GM23338 (cell line): Measurements from ENCODE around the gene PCDHB12. TPM values are rescaled to one million over a fixed set of nuclear protein-coding genes. Genes with fewer than 3 reads are reported as not detected.
A peak's percentile ranks its signal among the peaks of the same experiment; 100 is the strongest.

Source experiments
- ATAC-seq: fragments of 200-7000 bp; cut with Tn5 transposase; 3 replicates; pipeline ENCODE4 v1.9.1; 2020
- DNase-seq: peaks from one replicate; pipeline ENCODE4 v3.0.0-alpha.2; 2015; ENCODE audit warnings: low spot score
- H2AFZ ChIP-seq: fragments of 200-600 bp; sonication (generic); 2 replicates; pipeline ENCODE4 v1.8.0; 2016; ENCODE audit warnings: antibody characterized with exemption, mild to moderate bottlenecking, moderate library complexity
- H3F3A ChIP-seq: fragments of 200-600 bp; sonication (generic); replicated peaks from 2 replicates; pipeline ENCODE4 v1.8.0; 2017; ENCODE audit warnings: antibody characterized with exemption, mixed run types, low read depth
- H3K27ac ChIP-seq: fragments of 200-600 bp; sonication (generic); 2 replicates; pipeline ENCODE4 v1.6.1; 2016; ENCODE audit warnings: low read depth
- H3K27me3 ChIP-seq: fragments of 200-600 bp; sonication (generic); 2 replicates; pipeline ENCODE4 v1.8.0; 2016; ENCODE audit warnings: mild to moderate bottlenecking, mixed run types, moderate library complexity; ENCODE audit not compliant: insufficient read depth
- H3K36me3 ChIP-seq: fragments of 200-600 bp; sonication (generic); 2 replicates; pipeline ENCODE4 v1.8.0; 2016; ENCODE audit warnings: mild to moderate bottlenecking; ENCODE audit not compliant: insufficient read depth
- H3K4me1 ChIP-seq: fragments of 200-600 bp; sonication (generic); 2 replicates; pipeline ENCODE4 v1.8.0; 2016; ENCODE audit warnings: mild to moderate bottlenecking, moderate library complexity; ENCODE audit not compliant: insufficient read depth
- H3K4me2 ChIP-seq: fragments of 200-600 bp; sonication (generic); 2 replicates; pipeline ENCODE4 v1.7.1; 2017; ENCODE audit warnings: mixed run types
- H3K4me3 ChIP-seq: fragments of 200-600 bp; sonication (generic); 2 replicates; pipeline ENCODE4 v1.6.1; 2016; ENCODE audit warnings: mixed run types
- H3K79me2 ChIP-seq: fragments of 200-600 bp; sonication (generic); replicated peaks from 2 replicates; pipeline ENCODE4 v1.8.0; 2017; ENCODE audit warnings: mild to moderate bottlenecking; ENCODE audit not compliant: insufficient read depth
- H3K9me2 ChIP-seq: fragments of 200-600 bp; sonication (generic); 2 replicates; pipeline ENCODE4 v1.8.0; 2017; ENCODE audit not compliant: insufficient read depth
- H4K20me1 ChIP-seq: fragments of 200-600 bp; sonication (generic); replicated peaks from 2 replicates; pipeline ENCODE4 v1.8.0; 2017; ENCODE audit warnings: mild to moderate bottlenecking; ENCODE audit not compliant: insufficient read depth
- H3K27ac Mint-ChIP-seq: 2 replicates; pipeline ENCODE4 v1.8.0; 2020; ENCODE audit warnings: inconsistent platforms, mild to moderate bottlenecking, moderate library complexity, mixed read lengths
- H3K27me3 Mint-ChIP-seq: 3 replicates; pipeline ENCODE4 v1.8.0; 2022; ENCODE audit warnings: low read depth, mild to moderate bottlenecking, moderate library complexity, mixed read lengths, inconsistent platforms; ENCODE audit not compliant: insufficient read depth, poor library complexity
- H3K36me3 Mint-ChIP-seq: 3 replicates; pipeline ENCODE4 v1.8.0; 2021; ENCODE audit warnings: low read depth, mild to moderate bottlenecking, inconsistent platforms, moderate library complexity, mixed read lengths
- H3K4me1 Mint-ChIP-seq: 3 replicates; pipeline ENCODE4 v1.8.0; 2020; ENCODE audit warnings: mild to moderate bottlenecking, inconsistent platforms, mixed read lengths
- H3K4me3 Mint-ChIP-seq: 3 replicates; pipeline ENCODE4 v1.8.0; 2021; ENCODE audit warnings: moderate library complexity, mild to moderate bottlenecking, inconsistent platforms, mixed read lengths
- H3K9me3 Mint-ChIP-seq: 3 replicates; pipeline ENCODE4 v1.8.0; 2020; ENCODE audit warnings: moderate library complexity, mild to moderate bottlenecking, inconsistent platforms, mixed read lengths
- EZH2 ChIP-seq: fragments of 200-600 bp; sonication (generic); IDR thresholded peaks from one replicate; pipeline ENCODE4 v1.8.0; 2017; ENCODE audit warnings: antibody characterized with exemption, mild to moderate bottlenecking, low read depth; ENCODE audit not compliant: unreplicated experiment
- POLR2AphosphoS5 ChIP-seq: IDR thresholded peaks from 2 replicates; pipeline ENCODE4 v1.6.1; 2016; ENCODE audit warnings: antibody characterized with exemption, low read depth
- STAT1 ChIP-seq: IDR thresholded peaks from one replicate; pipeline ENCODE4 v1.6.1; 2016; ENCODE audit warnings: antibody characterized with exemption; ENCODE audit not compliant: unreplicated experiment
- ZNF331 ChIP-seq: fragments of 250-450 bp; sonication (Bioruptor Pico); IDR thresholded peaks from 2 replicates; pipeline ENCODE4 v1.5.0; 2020; ENCODE audit warnings: low read depth, mild to moderate bottlenecking, moderate library complexity
- long read RNA-seq: library from polyadenylated mRNA; unstranded; transcript quantifications from one replicate; pipeline ENCODE4 v2.0.0, GENCODE V29; 2020; ENCODE audit not compliant: unreplicated experiment
- polyA plus RNA-seq: library from polyadenylated mRNA; unstranded; fragments of >200 nt; fragmentation: Nextera tagmentation; extraction: Ambion mirVana; gene quantifications from 2 replicates; pipeline ENCODE4 v1.2.1, GENCODE V29; 2016
- total RNA-seq: library from RNA; depleted of rRNA; stranded (reverse); fragments of >200 nt; shearing (Covaris generic); gene quantifications from 2 replicates; pipeline ENCODE4 v1.2.3, GENCODE V29; 2014; rRNA removed
- TF ChIP-seq, protein P1 (sequence below), 2 experiments: fragments of 200-600 bp in 1 of 2; sonication (generic) in 1 of 2; conservative IDR thresholded peaks; 2 replicates each; pipeline versions ENCODE4 v1.5.1 to v1.6.1; 2016 to 2017; ENCODE audit warnings: antibody characterized with exemption in 2 of 2, low read depth in 2 of 2, mild to moderate bottlenecking in 2 of 2, moderate library complexity in 1 of 2

PCDHB12 gene
- total RNA-seq: 3.7 and 4.3 TPM in 2 replicates
- polyA plus RNA-seq: 0.80 and 1.3 TPM in 2 replicates
- long read RNA-seq: 0 reads

DNA sequence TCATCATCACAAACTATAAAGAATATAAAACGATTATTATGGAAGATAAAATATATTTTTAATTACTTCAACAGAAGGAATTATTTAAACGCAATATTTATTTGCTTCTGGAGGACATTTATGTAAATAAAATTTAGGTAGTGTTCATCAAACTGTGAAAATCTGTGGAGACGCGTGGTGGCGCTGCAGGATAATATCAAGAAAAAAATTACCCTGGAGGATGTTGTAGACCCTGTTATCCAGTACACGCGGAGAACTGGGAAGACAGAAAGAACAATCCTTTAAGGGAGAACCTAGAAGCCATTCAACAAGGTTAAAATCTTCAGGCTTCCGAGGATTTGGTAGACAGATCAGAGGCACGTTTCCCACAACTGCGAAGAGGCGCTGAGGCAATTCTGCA lies at the start of gene PCDHB12:
TSS of gene PCDHB12 (plus strand) at position 242 of the 400 bp plus-strand sequence. CDS start 189 bp downstream, outside the sequence.
- no peak within 1 kb of the TSS for H3K27ac Mint-ChIP-seq

DNA sequence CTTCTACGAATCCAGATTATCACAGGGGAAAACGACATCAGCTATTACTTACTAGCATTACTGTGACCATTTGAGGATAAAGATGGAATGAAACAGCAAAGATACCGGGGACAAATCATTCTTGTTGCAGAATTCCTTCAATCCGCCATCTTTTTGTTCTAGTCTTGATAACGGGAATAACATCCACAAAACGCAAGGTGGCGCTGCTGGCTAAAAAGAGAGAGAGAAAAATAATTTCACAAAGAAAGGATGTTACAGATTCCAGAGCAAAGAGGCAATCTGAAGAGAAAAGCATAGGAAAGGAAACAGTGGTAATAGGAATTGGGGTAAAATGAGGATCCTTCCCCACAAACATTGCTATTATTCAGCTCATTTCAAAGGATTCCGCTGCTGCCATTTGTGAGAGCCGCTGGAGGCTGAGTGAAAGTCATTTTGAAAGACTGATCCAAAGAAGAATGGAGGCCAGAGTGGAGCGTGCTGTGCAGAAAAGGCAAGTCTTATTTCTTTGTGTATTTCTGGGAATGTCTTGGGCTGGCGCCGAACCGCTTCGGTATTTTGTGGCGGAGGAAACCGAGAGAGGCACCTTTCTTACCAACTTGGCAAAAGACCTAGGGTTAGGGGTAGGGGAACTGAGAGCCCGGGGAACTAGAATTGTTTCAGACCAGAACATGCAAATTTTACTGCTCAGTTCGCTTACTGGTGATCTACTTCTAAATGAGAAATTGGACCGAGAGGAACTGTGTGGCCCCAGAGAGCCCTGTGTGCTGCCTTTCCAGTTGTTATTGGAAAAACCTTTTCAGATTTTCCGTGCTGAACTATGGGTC lies 35.9 kb upstream of the PCDHB12 start, which contains the start of gene PCDHB7:
TSS of gene PCDHB7 (plus strand) at position 264 of the 824 bp plus-strand sequence. CDS start at position 456, 192 bp downstream.
- no peaks in the 10 kb centered on the region for H3K79me2 ChIP-seq
- H2AFZ ChIP-seq: no peak within 1 kb of the TSS
- H3F3A ChIP-seq: no peaks in the 10 kb centered on the region
- H3K4me2 ChIP-seq: no peak within 1 kb of the TSS
- no peaks in the 10 kb centered on the region for H3K36me3 ChIP-seq
- Mint-ChIP-seq H3K9me3 (peaks cover 19% of the 10 kb centered on the region), H3K36me3 (peaks cover 8% of the 10 kb centered on the region), H3K27me3 (peaks cover 3% of the 10 kb centered on the region), H3K4me1 (no peaks in the 10 kb centered on the region; the same call in 2 of the 3 replicates), H3K4me3 (no peak within 1 kb of the TSS), H3K27ac (no peak within 1 kb of the TSS)
- no peaks in the 10 kb centered on the region for H3K9me2 ChIP-seq
- no peaks in the 10 kb centered on the region for H3K27me3 ChIP-seq
- no peak within 1 kb of the TSS for H3K4me3 ChIP-seq
- ATAC-seq: no peak
- H4K20me1 ChIP-seq: no peaks in the 10 kb centered on the region
- H3K4me1 ChIP-seq: no peaks in the 10 kb centered on the region
- TF ChIP-seq, protein P1, sequence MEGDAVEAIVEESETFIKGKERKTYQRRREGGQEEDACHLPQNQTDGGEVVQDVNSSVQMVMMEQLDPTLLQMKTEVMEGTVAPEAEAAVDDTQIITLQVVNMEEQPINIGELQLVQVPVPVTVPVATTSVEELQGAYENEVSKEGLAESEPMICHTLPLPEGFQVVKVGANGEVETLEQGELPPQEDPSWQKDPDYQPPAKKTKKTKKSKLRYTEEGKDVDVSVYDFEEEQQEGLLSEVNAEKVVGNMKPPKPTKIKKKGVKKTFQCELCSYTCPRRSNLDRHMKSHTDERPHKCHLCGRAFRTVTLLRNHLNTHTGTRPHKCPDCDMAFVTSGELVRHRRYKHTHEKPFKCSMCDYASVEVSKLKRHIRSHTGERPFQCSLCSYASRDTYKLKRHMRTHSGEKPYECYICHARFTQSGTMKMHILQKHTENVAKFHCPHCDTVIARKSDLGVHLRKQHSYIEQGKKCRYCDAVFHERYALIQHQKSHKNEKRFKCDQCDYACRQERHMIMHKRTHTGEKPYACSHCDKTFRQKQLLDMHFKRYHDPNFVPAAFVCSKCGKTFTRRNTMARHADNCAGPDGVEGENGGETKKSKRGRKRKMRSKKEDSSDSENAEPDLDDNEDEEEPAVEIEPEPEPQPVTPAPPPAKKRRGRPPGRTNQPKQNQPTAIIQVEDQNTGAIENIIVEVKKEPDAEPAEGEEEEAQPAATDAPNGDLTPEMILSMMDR (conservative IDR thresholded peaks at IDR 0.05; ENCODE audit: low read depth in 2 of 2): peak; percentile 77 to 98
- no peak for TF ChIP-seq STAT1
- H3K27ac ChIP-seq: no peak within 1 kb of the TSS
- peak; percentile 85 for DNase-seq

More for the DNA sequence above, at the start of gene PCDHB12:
- ATAC-seq (no peak), DNase-seq (peak; percentile 74)
- no peaks in the 10 kb centered on the region; the same call in 2 of the 3 replicates for H3K4me1 Mint-ChIP-seq
- TF ChIP-seq ZNF331: no peak
- TF ChIP-seq STAT1: no peak
- no peak for TF ChIP-seq EZH2
- no peak for TF ChIP-seq POLR2AphosphoS5
- TF ChIP-seq, protein P1 (conservative IDR thresholded peaks at IDR 0.05; ENCODE audit: low read depth in 2 of 2): peak; percentile 59 to 71
- peaks cover 15% of the 10 kb centered on the region for H3K9me3 Mint-ChIP-seq
- no peaks in the 10 kb centered on the region for H3K4me1 ChIP-seq
- peaks cover 10% of the 10 kb centered on the region for H3K27me3 Mint-ChIP-seq
- H3K9me2 ChIP-seq: no peaks in the 10 kb centered on the region
- H3K27ac ChIP-seq: no peak within 1 kb of the TSS
- no peaks in the 10 kb centered on the region for H3F3A ChIP-seq
- no peaks in the 10 kb centered on the region for H3K36me3 ChIP-seq
- no peaks in the 10 kb centered on the region for H3K27me3 ChIP-seq
- peak within 1 kb of the TSS; percentile 43 for H3K4me3 ChIP-seq
- H3K79me2 ChIP-seq: no peaks in the 10 kb centered on the region
- H3K4me2 ChIP-seq: peak within 1 kb of the TSS; percentile 67
- H4K20me1 ChIP-seq: no peaks in the 10 kb centered on the region
- peaks cover 10% of the 10 kb centered on the region for H3K36me3 Mint-ChIP-seq
- peak within 1 kb of the TSS; percentile 60 for H3K4me3 Mint-ChIP-seq
- H2AFZ ChIP-seq: peak within 1 kb of the TSS; percentile 84
